ENCODE results near the gene CSTF3.
A peak's percentile ranks its signal among the peaks of the same experiment; 100 is the strongest.
"Not testable (repeated sequence)": the region's sequence is repeated elsewhere in the genome, so short reads cannot be mapped to it uniquely, and the experiment has no call there.

CSTF3 gene

DNA sequence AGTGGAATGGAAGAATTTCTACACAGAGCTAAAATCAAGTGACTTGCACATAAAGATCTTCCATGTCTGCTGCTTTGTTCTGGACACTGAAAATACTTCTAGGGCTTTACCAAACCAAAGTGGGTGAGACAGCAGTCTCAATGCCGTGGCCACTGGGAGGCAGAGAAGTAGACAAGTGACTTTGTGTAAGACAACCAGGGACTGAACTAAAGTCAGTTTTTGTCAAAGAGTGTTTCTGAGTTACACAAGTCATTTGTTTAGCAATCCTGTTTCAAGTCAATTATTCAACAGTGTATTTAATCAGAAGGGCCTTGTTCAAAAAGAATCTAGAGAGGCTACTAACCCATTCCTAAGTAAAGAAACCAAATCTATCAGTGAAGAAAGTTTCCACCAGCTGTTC is 75.3 kb downstream of the CSTF3 start:
- no peak for DNase-seq (ENCODE audit: low read depth in 2 of 2)

DNA sequence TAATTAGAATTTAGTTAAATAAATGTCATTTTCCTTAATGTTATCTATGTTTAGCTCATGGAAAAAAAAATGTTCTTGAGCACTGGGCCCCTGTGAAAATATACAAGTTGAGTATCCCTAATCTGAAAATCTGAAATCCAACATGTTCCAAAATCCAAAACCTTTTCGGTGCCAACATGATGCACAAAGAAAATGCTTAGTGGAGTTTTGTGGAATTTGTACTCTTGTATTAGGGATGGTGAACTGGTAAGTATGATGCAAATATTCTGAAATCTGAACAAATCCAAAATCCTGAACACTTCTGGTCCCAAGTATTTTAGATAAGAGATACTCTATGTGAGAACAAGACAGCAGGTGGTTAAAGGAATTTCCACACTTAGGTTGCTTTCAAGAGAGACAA is 77.4 kb downstream of the CSTF3 start:
- DNase-seq (ENCODE audit: low read depth in 2 of 2) = no peak

DNA sequence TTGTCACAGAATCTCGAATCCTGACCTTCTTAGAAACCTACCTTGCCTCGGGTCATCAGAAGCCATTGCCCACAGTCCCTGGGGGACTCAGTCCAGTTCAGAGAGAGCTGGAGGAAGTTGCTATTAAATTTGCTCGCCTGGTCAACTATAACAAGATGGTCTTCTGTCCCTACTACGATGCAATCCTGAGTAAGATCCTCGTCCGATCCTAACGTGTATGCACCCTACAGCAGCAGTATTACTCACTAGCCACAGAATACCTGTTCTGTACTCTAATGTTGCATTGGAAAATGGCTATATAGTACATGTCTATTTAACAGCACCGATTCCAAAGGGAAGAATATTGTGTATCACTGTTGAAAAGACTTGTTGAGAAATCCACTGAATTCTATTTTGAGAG is 88.8 kb downstream of the CSTF3 start:
- no peak for DNase-seq (ENCODE audit: low read depth in 2 of 2)

DNA sequence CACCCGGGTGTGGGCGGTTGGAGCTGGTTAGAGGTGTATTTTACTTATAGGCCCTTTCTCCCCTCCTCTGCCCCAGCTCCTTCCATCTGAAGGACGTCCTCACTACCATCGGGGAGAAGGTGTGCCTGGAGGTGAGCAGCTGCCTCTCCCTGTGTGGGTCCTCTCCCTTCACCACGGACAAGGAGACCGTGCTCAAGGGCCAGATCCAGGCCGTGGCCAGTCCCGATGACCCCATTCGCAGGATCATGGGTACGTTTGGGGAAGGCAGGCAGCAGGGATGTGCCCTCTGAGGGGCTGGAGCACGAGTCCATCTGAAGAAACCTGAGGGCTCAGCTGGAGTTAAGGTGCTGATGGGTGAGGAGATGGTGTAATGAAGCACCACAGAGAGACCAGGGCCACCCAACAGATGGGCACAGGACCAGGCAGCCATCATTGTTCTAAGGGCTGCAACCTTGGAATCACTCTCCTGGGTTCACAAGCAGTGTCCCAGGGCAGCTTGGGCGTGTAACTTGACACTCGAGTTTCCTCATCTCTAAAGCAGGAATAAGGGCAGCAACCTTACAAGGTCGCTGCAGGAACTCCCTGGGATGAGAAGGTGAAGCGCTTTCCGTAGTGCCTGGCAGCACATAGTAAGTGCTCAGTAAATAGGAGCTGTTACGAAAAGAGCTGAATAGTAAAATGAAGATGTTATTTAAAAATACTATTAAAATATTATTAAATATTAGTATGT is 92.5 kb downstream of the CSTF3 start:
- no peak for DNase-seq (ENCODE audit: low read depth in 2 of 2)

DNA sequence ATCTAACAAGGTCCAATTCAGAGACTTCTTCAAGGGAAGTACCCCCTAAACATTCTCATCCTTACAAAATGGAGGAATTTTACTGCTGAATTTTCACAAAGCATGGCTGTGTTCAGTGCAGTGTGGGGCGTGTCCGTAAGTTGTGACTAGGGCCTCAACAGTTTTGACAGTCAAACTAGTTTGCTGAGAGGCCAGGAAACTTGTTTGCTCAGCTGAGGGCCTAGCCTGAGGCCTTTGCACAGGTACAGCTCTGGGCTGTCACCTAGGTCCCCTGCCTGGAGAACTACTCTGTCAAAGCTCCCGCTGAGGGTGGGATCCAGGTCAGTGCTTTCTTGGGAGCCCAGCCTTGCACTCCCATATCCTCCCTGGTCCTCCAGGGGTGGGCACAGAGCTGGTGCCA is 94.0 kb downstream of the CSTF3 start:
- no peak for DNase-seq (ENCODE audit: low read depth in 2 of 2)

DNA sequence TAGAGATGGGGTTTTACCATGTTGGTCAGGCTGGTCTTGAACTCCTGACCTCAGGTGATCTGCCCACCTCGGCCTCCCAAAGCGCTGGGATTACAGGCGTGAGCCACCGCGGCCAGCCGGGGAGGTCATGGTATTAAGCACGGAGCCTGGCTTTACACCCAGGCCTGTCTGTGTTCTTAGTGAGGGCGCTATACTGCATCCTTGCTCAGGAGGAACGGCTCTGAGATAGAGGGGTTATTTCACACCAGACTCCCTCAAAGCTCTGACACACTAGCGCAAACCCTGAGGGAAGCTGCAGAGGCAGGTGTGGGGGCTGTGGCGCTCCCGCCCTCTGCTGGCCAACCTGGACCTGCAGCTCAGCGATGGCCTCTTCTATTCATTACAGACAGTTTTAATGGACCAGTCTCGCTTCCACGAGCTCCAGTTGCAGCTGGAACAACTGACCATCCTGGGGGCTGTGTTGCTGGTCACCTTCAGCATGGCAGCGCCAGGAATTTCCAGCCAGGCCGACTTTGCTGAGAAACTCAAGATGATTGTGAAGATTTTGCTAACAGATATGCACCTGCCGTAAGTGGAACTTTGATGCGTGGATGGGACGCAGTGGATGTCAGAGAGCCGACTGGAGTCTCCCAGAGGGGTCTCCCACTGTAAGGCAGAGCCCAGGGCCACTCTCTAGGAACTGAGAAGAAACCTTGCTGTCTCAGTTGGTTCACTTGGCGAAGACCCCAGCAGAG is 95.7 kb downstream of the CSTF3 start:
- peak; percentile 58 to 60 for DNase-seq (ENCODE audit: low read depth in 2 of 2)

DNA sequence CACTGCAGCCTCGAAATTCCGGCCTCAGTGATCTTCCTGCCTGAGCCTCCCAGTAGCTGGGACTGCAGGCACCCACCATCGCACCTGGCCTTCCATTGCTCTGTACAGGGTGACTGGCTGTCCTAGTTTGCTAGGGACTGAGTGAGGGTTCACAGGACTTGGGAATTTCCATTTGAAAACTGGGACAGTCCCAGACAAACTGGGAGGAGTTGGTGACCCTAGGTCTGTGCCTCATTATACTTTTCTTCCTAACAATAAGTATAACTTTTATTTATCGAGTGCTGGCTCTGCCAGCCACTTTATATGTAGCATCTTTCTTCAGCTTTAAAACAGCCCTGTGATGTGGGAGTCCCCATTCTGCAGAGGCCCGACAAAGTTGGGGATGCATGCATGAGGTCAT is 96.4 kb downstream of the CSTF3 start:
- no peak for DNase-seq (ENCODE audit: low read depth in 2 of 2)

DNA sequence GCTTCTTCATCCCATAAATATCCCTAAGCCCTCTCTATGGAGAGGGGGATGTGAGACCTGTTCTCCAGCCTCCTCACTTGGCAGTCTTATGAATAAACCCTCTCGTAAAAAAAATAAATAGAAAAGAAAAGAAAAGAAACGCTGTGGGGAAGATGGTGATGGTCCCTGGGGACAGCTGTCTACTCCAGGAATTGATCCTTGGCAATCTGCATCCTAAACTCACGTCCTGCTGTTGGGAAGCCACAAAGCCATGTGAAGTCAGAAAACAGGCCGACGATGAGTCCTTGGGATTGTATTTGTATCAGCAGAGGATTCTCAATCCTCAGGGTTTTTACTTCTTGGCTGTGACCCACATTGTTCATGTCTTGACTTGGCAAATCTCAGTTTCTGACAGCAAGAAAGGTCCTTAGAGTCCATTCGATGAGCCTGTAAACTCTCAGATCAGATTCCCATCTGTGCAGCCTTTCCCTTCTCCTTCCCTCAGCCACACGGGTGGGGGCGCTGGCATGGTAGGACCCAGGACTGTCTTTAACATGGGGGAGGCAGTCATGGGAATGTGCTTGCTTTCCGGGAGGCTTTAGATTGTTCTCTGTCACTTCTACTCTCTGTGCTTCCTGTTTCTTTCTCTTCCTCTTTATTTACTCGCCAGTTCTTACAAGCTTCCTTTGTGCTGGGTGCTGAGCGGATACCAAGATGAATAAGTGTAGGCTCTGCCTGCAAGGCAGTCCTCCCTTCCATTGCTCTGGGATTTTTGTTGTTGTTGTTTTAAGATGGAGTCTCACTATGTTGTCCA is 97.1 kb downstream of the CSTF3 start:
- no peak for DNase-seq (ENCODE audit: low read depth in 2 of 2)

DNA sequence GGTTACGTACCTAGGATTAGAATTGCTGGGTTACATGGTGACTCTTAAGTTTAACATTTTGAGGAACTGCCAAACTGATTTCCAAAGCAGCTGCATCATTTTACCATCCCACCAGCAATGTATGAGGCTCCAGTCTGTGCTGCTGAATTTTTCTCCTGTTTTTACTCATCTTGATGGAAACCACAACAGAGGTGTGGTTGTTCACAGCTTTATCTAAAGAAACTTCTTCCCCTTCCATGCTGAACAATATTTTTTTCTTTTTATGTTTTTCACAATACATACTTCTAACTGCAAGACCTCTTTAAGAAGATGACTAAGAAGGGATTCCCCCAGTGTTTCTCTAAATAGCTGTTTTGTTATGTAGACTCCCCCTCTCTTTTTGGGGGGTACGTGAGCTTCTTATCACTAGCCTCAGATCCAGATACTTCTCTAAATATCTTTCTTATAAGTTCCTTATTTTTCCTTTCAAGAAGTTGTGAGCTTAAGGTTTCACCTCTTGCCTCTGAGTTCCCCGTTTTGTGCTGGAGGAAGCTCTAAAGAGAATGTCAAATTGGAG is 97.9 kb downstream of the CSTF3 start:
- no peak for DNase-seq (ENCODE audit: low read depth in 2 of 2)

DNA sequence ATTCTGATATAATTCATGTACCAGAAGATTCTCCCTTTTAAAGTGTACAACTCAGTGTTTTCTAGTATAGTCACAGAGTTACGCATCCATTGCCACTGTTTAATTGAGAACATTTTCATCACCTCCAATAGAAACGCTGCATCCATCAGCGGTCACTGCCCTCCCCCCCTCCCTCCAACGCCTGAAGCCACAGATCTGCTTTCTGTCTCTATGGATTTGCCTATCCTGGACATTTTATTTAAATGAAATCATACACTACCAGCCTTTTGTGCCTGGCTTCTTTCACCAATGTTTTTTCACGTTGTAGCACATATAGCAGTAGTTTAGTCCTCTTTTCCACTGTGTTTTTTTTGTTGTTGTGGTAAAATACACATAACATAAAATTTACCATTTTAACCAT is 99.1 kb downstream of the CSTF3 start:
- DNase-seq (ENCODE audit: low read depth in 2 of 2) = no peak

DNA sequence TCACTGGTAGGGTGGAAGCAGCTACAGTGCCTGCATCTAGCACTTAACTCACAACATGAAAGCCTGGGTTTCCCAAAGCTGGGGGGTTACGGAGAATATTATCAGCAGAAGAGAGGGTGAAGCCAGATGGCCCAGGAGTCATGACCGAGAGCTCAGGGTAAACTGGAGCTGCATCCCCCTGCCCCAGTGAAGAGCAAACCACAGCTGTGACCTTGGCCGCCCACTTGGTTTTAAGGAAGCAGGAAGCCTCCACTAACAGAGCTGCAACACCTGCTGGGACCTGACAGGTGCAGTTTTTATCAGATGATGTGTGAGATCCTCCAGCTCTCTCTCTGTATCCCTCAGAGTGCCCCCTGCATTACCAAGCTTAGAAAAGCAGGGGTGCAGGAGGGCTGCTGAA is 101.0 kb downstream of the CSTF3 start:
- no peak for DNase-seq (ENCODE audit: low read depth in 2 of 2)

DNA sequence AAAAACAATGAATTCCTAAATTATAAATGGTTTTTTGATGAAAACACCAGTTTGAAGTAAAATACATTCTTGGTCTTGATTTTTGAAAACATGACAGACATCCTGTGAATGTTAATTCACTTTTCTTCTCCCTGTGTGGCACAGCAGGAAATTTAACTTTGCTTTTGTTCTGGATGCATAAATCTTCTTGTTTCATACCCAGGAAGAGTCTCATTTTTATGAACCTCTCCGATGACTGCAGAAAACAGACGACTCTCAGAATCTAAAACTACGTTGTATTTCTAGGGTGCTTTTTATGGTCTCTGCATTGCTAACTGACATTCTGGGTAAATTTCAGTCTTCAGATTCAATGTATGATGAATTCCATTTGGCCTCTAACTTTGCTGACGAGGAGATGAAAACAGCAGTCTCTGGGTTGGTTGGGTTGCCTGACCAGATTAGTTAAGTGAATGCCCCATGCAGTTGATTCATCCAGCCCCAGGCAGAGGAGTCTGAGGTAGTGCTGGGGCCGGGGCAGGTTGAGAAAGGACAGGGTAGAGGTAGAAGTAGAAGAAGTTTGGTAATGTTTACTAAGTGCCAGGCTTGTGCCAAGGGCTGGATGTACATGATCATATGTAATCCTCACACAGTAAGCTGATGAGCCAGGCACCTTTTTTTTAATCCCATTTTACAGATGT is 101.8 kb downstream of the CSTF3 start:
- DNase-seq (ENCODE audit: low read depth in 2 of 2) = no peak

DNA sequence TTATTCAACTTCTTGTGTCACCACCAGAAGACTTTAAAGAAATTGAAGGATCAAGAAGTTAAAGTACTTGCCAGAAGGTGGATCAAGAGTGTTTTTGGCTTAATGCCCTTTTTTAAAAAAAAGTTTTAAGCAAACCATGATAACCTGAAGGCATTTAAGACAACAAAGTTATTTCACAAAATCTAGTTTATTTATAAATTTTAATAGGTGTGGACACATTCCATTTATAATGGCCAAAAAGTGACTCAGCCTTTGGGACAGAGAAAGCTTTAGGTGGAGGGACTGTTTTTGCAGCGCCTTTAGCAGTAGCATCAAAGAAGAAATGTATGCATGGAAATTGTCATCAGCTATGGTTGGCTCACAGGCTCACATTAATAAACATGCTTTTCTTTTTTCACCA is 104.0 kb downstream of the CSTF3 start:
- DNase-seq (ENCODE audit: low read depth in 2 of 2) = no peak

DNA sequence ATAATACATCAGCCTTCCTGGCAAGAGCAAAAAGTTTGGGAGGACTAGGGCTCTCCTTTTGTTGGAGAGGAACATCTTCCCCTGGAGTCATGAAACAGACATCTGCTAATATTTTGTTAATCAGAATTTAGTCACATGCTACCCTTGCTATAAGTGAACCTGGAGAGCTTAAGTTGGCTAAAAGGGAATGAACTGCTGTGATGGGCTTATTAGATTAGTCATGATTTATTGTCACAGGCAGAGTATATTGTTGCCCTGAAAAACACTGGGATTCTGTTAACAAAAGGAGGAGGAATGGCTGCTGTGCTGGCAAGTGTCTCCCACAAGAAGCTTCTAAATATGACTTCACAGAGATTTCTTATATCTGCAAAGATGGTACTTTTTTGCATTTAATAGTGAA is 105.9 kb downstream of the CSTF3 start:
- no peak for DNase-seq (ENCODE audit: low read depth in 2 of 2)

DNA sequence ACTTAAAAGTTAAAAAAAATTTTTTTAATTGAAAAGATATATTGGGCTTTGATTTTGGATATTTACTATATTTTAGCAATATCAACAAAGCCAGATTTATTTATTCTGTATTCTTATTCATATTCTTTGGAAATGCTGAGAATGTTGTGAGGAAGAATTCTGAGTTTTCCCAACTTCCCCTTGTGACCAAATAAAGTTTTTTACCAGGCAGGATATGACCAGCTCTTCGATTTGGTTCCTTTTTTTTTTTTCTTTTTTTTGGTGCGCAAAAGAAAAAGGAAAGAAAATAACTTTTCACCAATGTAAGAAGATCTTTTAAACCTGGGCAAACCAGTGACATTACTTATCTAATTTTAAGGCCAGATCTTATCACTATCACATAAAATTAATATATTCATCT is 109.0 kb downstream of the CSTF3 start:
- DNase-seq (ENCODE audit: low read depth in 2 of 2) = no peak

DNA sequence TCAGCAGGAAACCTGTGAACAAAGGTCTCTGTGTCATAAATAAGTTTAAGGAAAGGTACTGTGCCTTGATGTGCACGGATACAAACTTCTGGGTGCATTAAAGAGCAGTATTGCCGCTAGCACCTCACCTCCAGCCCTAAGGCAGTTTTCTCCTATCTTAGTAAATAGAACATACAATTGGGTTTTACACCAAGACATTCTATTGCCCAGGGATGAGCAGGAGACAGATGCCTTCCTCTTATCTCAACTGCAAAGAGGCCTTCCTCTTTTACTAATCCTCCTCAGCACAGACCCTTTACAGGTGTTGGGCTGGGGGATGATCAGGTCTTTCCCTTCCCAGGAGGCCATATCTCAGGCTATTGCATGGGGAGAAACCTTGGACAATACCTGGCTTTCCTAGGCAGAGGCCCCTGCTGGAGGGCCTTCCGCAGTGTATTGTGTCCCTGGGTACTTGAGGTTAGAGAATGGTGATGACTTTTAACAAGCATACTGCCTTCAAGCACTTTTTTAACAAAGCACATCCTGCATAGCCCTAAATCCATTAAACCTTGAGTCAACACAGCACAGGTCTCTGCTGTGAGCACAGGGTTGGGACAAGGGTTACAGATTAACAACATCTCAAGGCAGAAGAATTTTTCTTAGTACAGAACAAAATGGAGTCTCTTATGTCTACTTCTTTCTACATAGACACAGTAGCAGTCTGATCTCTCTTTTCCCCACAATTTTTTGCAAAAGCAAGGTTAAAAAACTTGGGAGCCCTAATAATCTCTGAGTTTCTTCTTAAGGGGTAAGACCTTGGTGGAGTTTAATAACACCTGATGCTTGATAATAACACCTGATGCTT is 111.5 kb downstream of the CSTF3 start:
- not testable (repeated sequence) for DNase-seq (ENCODE audit: low read depth in 2 of 2)

DNA sequence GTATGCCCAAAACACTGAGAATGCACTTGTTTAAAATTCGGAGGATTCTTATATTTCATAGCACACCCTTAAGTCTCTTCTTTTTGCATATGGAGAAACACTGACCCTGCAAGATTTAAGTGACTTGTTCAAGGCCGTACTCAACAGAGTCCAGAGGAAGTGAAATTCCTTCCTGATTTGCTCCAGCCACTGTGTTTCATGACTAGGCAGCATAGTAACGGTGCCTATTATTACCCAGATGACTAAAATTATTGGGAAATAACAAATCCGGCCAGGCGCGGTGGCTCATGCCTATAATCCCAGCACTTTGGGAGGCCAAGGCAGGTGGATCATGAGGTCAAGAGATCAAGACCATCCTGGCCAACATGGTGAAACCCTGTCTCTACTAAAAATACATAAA is 112.6 kb downstream of the CSTF3 start:
- not testable (repeated sequence) for DNase-seq (ENCODE audit: low read depth in 2 of 2)

DNA sequence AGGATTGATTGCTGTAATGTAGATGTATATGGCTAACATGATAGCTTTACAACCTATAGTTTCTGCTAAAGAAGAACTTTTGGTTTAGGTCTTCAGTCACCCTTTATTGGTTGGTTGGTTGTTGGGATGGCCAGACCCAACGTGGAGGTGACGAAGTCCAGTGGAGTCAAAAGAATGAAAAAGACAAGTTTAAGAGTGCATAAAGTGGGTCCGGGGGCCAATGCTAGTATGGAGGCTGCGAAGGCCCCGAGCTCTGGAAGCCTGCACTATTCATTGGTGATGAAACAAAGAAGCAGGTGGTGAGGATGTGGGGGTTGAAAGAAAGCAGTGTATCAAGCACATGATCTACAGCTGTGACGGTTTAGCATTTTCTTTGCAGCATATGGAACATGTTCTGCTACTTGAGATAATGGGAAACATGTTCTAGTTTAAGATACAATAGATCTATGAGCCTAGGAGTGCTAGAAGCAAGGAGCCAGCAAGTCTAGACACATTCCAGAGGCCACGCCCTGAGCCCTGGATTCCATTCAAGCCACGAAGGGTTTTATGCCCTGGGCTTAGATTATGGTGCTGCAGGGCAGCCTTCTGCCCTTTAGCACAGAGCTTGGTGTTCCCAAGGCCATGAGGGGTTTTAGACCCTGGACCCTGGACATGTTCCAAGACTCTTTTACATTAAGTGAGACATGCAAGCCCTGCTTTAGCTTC is 115.6 kb downstream of the CSTF3 start:
- no peak for DNase-seq (ENCODE audit: low read depth in 2 of 2)

DNA sequence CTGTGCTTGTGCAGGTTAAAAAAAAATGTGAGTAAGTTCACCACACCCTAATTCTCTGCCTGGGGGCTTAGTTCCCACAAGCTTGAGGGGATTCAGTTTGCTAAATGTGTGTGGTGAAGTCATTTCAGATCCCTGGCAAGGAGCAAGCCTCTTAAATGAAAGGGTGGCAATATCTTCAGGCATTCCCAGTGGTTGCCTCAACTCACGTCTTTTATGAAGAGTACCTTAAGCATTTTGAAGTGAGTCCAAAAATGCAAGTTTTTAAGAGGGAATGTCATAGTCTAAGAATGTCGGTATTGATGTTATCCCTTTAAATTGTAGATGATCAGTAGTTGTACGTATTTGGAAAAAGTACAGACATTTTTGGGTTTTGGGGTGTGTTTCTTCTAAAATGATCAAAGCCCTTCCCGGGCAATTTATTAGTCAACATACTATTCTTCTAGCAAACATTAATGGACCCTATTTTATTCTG is 117.0 kb downstream of the CSTF3 start:
- no peak for DNase-seq (ENCODE audit: low read depth in 2 of 2)

DNA sequence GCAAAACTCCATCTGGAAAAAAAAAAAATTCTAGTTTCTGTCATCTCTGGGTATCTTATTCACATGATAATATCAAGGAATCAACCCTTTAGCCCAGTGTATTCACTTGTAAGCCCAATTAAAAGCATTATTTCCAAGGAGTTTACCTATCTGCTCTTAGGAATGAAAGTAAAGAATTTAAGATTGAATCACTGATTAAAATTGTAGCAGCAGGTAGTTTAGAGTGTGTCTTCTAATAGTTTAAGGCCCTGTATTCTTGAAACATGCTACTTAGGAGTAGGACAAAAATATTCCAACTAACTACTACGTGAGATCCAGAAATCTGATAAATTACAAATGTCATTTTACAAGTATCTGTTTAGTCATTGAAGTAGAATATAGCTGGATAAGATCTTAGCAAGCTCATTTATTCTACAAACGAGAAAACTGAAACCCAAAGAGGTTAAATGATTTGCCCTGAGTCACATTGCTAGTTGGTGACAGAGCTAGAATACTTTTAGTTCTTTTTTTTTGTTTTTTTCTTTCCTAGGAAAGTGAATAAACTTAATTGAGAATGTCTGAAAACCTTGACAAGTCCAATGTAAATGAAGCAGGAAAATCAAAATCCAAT is 118.0 kb downstream of the CSTF3 start:
- DNase-seq (ENCODE audit: low read depth in 2 of 2) = no peak

All from activated CD4-positive, alpha-beta T cell treated with anti-CD3 and anti-CD28 coated beads for 24 hours (primary cell).